ENCODE results near the gene IL2RA. TPM values are rescaled to one million over a fixed set of nuclear protein-coding genes. Genes with fewer than 3 reads are reported as not detected.

Gene IL2RA
- polyA plus RNA-seq, 1 experiment: not detected

DNA sequence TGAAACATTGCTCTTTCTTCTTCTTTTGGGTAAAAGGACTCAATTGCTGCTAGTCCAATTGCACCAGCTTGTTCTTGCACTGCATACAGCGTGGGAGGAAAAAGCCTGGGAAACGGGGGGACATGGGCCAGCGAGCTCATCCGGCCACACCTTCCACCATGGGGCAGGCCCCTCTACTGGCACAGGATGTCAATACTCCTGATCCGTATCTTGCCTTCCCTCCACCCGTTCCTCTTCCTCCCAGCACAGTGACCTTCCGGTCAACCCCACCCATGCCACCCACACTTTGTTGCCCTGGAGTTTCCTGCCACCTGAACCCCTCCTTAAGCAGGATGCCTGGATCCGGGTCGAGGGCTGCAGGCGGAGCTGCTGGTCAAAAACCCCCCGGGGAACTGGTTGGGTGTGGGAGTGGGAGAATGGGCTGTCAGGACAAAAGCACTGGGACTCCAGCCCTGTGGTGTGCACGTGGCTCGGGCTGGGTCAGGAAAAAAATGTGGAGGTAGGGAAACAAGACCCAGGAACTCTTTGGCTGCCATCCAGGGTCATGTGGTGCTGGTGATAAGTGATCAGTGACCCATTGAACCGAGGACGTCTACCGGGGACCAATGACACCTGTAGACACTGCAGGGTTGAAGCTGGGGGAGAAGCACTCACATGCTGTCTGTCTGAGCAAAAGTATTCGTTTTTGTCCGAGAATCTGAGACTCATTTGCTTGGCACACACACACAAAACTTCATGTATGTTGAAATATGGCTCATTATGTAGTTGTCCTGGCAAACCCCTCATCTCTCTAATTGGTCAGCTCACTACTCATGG, 8.1 kb downstream of the IL2RA start:
- H3K9me3 ChIP-seq (ENCODE audit: control insufficient read depth, insufficient read depth, low read length): no peaks in the 10 kb centered on the region
- TF ChIP-seq, protein P1, sequence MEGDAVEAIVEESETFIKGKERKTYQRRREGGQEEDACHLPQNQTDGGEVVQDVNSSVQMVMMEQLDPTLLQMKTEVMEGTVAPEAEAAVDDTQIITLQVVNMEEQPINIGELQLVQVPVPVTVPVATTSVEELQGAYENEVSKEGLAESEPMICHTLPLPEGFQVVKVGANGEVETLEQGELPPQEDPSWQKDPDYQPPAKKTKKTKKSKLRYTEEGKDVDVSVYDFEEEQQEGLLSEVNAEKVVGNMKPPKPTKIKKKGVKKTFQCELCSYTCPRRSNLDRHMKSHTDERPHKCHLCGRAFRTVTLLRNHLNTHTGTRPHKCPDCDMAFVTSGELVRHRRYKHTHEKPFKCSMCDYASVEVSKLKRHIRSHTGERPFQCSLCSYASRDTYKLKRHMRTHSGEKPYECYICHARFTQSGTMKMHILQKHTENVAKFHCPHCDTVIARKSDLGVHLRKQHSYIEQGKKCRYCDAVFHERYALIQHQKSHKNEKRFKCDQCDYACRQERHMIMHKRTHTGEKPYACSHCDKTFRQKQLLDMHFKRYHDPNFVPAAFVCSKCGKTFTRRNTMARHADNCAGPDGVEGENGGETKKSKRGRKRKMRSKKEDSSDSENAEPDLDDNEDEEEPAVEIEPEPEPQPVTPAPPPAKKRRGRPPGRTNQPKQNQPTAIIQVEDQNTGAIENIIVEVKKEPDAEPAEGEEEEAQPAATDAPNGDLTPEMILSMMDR (IDR thresholded peaks at IDR 0.05; ENCODE audit: low read depth, low read length): no peak
- POLR2A ChIA-PET: no interaction called here
- no peak overlapping the region for H3K4me3 ChIP-seq (ENCODE audit: low read depth, low read length)
- peaks cover 15% of the 10 kb centered on the region for H3K27me3 ChIP-seq (ENCODE audit: control insufficient read depth, insufficient read depth, low read length)
- no peak for DNase-seq (ENCODE audit: low read depth, low spot score)
- CTCF ChIA-PET: no interaction called here
- H3K27ac ChIP-seq (ENCODE audit: low read depth, low read length): no peak overlapping the region

DNA sequence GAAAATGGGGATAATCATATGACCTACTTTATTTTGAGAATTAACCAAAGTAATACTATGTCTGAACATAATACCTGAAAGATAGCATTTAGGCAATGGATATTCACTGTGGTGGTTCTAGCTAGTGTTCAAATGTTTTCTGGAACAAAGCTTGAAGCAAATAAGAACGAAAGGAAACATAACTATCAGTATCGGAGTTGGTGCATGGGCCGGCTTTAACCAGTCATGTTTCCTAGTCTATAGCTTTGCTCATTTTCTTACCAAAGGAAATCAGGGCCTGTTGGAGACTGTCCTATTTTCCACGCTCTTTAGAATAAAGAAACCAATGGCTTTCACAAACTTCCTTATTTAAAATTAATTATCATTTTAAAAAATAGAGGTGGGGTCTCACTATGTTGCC, 8.9 kb downstream of the IL2RA start:
- CTCF ChIA-PET: no interaction called here

DNA sequence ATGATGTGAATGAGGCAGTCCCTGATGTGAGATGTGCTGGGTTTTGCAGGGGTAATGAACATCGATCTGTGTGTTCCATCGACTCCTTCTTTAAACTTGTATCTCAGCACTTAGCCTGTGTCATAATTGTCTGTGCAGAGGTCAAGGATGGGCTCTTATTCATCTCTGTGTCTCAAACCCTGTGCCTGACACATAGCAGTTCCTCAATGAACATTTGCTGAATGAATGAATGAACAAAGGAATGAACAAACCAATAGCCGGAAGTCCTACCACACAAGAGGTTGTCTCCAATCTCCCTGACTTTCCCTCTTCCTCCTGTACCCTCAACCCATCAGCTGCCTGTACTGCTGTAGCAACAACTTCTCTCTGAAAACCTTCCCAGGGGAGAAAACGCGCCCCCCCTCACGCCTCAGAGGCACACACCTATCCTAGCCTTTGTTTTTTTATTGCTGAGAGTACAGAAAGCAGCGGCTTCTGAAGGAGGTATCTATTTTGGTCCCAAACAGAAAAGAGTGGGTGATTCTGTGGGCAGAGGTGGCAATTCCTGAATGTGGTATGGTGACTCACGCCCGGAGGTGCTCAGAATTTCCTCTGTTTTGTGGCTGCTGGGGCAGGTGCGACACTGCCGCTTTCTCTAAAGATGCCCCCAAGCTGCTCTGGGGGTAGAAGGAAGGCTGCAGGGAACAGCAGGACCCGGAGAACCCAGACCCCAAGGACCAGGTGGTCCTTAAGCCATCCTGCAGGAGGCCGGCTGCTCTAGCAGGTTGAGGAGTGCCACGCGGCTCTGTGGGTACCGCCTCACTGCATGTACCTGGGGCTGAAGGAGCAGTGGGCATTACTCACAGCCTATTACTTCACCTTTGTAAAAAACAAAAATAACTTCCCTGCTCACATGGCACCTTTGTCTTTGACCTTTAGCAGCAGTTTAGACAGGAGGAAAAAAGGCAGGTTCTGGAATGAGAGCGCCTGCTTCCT, 9.6 kb downstream of the IL2RA start:
- Histone ChIP-seq H3K4me3 (ENCODE audit: low read depth, low read length) (no peak overlapping the region), H3K27me3 (ENCODE audit: control insufficient read depth, insufficient read depth, low read length) (peaks cover 21% of the 10 kb centered on the region), H3K9me3 (ENCODE audit: control insufficient read depth, insufficient read depth, low read length) (no peaks in the 10 kb centered on the region), H3K27ac (ENCODE audit: low read depth, low read length) (no peak overlapping the region)
- POLR2A ChIA-PET: no interaction called here
- DNase-seq (ENCODE audit: low read depth, low spot score): no peak
- CTCF ChIA-PET: no interaction called here
- TF ChIP-seq, protein P1 (IDR thresholded peaks at IDR 0.05; ENCODE audit: low read depth, low read length): no peak

More for the DNA sequence above, 8.9 kb downstream of the IL2RA start:
- POLR2A ChIA-PET: no interaction called here
- peaks cover 19% of the 10 kb centered on the region for H3K27me3 ChIP-seq (ENCODE audit: control insufficient read depth, insufficient read depth, low read length)
- TF ChIP-seq, protein P1 (IDR thresholded peaks at IDR 0.05; ENCODE audit: low read depth, low read length): no peak
- no peak overlapping the region for H3K27ac ChIP-seq (ENCODE audit: low read depth, low read length)
- no peak overlapping the region for H3K4me3 ChIP-seq (ENCODE audit: low read depth, low read length)
- no peak for DNase-seq (ENCODE audit: low read depth, low spot score)
- no peaks in the 10 kb centered on the region for H3K9me3 ChIP-seq (ENCODE audit: control insufficient read depth, insufficient read depth, low read length)

DNA sequence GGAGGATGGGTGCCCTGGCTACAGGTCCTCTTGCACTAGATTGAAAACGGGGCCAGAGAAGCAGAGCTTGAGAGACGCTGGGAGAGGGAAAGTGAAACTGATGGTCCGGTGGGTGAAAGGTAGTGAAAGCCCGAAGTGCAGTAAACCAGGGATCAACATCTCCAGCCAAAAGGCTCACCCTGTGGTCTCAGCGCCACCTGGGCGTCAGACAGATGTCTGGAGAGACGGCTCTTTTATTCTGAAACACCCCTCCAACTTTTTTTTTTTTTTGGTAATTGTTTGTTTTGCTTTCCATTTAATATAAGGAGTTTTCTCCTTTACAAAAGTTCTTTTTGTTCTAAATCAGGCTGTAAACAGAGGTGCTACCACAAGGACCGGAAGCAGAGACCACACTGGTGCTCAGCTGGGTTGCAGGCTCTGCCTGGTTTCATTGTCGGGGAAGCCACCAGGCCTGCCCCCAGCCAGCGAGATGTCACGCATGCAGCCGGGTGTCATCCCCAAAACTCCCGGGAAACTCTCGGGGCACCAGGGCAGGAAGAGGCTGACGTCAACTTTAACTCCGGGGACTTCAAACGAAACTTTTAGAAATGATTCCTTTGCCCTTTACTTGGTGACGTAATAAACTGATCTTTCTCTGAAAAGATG, 11.2 kb downstream of the IL2RA start:
- ChIA-PET POLR2A (interaction anchor here (0.7 kb wide), 1 partner anchor 42 kb away, joined by 5 read pairs; no protein-coding TSS in a partner anchor), CTCF (interaction anchor here (0.5 kb wide), 1 partner anchor 251 kb away, joined by 3 read pairs; no protein-coding TSS in a partner anchor)
- H3K27me3 ChIP-seq (ENCODE audit: control insufficient read depth, insufficient read depth, low read length): peaks cover 21% of the 10 kb centered on the region
- H3K27ac ChIP-seq (ENCODE audit: low read depth, low read length): no peak overlapping the region
- DNase-seq (ENCODE audit: low read depth, low spot score): peak; percentile 7
- TF ChIP-seq, protein P1 (IDR thresholded peaks at IDR 0.05; ENCODE audit: low read depth, low read length): peak; percentile 22; the same call in 1 of the 2 replicates
- peak overlapping the region; percentile 53 for H3K4me3 ChIP-seq (ENCODE audit: low read depth, low read length)
- no peaks in the 10 kb centered on the region for H3K9me3 ChIP-seq (ENCODE audit: control insufficient read depth, insufficient read depth, low read length)

Data from AG04450 (cell line).